NCI-H460 (cell line): ENCODE results near the gene SLC13A3. TPM values are rescaled to one million over a fixed set of nuclear protein-coding genes. Genes with fewer than 3 reads are reported as not detected.

Experiments
- DNase-seq: peaks from one replicate; pipeline ENCODE4 v3.0.0-alpha.2; 2016; ENCODE audit warnings: low read depth; ENCODE audit errors: extremely low read depth
- total RNA-seq: library from RNA; depleted of rRNA; stranded (reverse); fragments of >200 nt; shearing (Covaris generic); gene quantifications from 2 replicates; pipeline ENCODE4 v1.2.3, GENCODE V29; 2014

Gene SLC13A3
- total RNA-seq, 1 experiment from 2014 or later, result not detected

- no peak for DNase-seq
Measured at GRCh38 chr20:46637427-46638133, 13.7 kb downstream of the SLC13A3 start.

GRCh38 chr20:46637020-46637419, 14.2 kb downstream of the SLC13A3 start:
- no peak for DNase-seq

DNA sequence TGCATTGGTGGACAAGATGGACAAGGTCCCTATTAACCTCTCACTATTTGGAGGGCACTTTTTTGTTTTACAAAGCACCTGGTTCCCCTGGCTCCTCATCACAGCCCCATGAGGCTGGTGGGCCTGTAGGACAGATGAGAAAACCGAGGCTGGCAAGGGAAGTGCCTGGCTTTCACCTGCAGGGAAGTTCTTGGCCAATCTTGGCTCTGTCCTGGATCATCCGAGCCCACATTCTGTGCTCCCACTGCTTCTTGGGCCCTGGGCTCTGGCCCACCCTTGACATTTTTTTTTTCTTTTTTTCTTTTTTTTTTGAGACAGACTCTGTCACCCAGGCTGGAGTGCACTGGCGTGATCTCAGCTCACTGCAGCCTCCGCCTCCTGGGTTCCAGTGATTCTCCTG, 14.7 kb downstream of the SLC13A3 start:
- no peak for DNase-seq

- DNase-seq, result no peak
Measured at GRCh38 chr20:46635514-46636136, 15.6 kb downstream of the SLC13A3 start.

GRCh38 chr20:46634528-46634927, 16.7 kb downstream of the SLC13A3 start:
- DNase-seq, result no peak

DNA sequence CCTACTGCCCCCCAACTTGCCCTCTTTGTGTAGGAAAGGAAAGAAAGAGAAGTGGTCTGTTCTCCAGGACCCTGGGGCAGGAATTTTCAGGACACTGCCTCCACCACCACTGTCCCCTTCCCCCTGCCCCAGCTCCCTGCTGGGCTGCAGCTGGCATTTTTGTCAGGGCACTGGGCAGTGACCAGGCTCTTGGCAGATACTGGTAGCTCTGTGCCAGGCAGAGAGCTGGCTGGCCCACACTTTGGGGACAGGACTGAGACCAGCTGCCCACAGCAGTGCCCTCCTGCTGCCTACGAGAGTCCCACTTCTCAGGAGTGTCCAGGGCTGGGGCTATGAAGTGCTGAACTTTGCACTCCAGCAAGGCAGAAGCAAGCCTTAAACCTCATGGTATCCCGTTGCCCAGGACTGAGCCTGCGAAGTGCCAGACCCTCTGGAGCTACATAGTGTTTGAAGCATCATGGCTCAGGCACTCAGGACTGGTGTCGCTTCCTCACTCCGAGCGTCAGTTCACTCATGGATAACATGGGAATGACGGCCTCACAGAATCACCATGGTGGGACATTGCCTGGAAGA, 19.3 kb downstream of the SLC13A3 start:
- DNase-seq, result no peak

DNA sequence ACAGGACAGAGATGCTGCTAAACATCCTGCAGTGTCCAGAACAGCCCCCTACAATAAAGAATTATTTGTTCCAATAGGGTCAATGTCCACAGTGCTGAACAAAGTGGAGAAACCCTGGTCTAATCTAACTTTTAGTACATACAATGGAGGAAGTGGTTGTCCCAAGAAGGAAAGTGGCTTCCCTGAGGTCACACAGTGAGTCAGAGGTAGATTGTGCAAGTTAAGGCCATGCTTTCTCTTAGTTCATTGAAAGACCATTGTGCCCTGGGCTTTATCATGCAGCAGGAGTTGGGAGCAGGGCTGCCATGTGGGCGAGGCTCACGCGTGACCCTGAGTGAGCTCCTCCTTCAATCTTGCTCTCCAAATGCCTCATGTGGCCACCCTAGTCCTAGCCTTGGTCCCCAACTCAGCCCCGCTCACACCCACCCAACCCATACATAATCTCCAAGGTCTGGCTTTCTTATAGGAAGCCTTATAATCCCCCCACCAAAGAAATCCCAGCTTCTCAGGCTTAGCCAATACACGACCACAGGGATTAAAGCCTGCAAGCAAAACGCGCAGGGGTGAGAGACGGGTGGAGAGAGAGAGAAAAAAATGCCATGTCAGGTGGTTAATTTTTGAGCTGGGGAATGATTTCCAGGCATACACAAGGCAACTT, 19.9 kb downstream of the SLC13A3 start:
- DNase-seq, result no peak

DNA sequence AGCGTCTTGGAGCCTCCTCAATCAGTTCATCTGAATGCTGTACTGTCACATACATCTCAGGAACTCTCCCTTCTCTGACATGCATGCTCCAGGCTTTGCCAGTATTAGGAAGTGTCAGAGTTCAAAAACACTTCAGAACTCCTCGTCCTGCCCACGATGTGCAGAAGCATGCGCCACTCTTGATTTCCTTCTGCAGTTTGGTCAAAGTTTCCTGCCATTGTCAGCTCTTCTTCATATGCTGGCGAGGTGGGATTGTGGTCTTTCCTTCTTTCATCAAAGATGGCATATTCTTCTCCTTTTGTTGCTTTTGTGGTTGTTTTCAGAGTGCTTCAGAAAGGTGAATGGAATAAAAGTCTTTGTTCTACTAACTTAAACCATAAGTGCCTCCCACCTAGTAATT, 21.0 kb downstream of the SLC13A3 start:
- no peak for DNase-seq

- DNase-seq, result no peak
Measured at GRCh38 chr20:46629341-46629740, 21.9 kb downstream of the SLC13A3 start.

DNA sequence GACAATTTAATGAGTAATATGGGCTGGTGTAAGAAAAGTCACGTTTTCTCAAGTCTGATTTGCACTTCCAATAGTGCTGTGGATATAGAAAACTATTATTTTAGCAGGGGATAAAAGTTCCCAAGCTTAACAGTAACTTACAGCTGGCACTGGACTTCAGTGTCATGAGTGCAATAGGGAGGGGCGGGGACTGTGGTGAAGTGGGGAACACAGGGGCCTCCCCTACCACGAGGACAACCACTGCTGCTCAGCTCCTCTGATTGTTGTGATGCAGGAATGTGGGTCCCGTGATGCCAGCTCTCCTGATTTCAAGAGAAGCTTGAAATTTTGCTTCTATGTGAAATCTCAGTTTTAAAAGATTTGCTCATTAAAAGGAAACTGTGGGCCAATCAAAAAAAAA, 24.0 kb downstream of the SLC13A3 start:
- DNase-seq, result no peak

DNA sequence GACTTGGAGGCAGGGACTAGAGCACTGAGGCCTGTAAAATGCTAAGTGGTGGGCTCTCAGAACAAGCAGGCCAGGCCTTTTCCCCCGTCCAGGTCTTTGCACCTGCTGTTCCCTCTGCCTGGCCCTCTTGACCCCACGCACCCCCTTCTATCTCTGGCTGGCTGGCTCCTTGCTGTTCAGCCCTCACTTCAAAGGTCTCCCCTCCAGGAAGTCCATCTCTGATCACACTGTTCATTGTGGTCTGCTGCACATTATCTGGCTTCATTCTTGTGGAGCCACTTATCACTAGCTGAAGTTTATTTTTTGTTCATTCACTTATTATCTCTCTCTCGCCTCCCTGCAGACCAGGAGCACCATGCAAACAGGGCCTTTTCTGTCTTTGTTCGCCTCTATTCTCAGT, 24.5 kb downstream of the SLC13A3 start:
- DNase-seq, result no peak

- no peak for DNase-seq
Measured at GRCh38 chr20:46625875-46626373, 25.3 kb downstream of the SLC13A3 start.

DNA sequence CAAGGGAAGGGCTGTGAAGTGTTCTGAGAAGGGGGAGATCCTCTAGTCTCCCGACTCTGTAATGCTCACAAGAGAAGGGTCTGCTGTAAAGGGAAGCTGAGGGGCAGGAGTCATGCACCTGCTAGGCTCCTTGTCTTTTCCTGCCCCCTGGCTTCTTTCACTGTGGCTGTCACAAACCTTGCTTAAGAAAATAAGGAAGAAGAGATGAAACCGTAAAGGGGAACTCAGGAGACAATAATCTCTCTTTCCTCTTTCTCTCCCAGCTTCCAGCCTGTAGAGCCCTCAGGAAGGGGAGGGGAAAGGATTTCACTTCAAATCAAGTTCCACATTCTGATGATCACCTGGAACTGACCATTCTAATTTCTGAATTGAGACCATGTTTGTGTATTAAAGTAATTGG, 26.3 kb downstream of the SLC13A3 start:
- no peak for DNase-seq

GRCh38 chr20:46622165-46622564, 29.1 kb downstream of the SLC13A3 start:
- no peak for DNase-seq

GRCh38 chr20:46621492-46621891, 29.8 kb downstream of the SLC13A3 start:
- DNase-seq, result no peak

DNA sequence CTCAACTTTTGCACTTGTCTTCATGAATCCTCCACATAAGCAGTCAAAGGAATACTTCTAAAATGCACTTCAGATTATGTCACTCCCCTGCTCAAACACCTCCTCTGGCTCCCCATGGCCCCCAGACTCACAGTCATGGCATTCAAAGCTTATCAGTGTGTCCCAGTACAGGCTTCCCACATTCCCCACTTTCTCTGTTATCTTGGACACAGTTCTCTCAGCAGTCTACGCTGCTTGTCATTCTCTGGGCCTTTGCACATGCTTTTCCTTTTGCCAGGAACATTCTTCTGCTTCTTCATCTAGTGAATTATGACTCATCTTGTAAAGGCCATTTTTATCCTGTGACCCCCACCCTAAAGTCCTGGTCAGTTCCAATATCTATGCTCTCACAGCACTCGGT, 31.8 kb downstream of the SLC13A3 start:
- no peak for DNase-seq

DNA sequence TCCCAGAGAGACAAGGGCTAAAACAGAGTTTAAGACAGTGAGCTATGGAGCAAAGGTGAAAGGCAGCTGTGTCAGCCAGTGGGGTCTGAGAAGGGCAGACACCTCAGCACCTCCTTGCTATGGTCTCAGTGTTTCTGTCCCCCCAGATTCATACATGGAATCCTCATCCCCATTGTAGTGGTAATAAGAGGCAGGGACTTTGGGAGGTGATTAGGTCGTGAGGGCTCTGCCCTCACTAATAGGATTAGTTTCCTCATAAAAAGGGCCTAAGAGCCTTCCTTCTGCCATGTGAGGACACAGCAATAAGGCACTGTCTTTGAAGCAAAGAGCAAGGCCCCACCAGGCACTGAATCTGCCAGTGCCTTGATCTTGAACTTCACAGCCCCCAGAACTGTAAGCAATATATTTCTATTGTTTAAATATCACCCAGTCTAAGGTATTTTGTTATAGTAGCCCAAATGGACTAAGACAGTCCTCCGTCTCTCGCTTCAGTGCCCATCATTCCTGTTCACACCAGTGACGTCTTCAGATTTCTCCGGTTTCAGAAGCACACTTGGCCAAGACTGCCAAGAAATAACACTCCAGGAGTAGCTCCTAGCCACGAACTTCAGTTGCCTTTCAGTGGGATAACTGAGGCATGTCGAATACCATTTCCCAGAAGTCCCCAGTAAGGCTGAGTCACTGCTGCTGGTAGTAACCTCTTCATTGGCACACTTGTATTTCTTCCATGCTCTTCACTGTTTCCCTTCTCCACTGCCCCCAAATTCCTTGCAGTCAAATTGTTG, 32.8 kb downstream of the SLC13A3 start:
- no peak for DNase-seq

DNA sequence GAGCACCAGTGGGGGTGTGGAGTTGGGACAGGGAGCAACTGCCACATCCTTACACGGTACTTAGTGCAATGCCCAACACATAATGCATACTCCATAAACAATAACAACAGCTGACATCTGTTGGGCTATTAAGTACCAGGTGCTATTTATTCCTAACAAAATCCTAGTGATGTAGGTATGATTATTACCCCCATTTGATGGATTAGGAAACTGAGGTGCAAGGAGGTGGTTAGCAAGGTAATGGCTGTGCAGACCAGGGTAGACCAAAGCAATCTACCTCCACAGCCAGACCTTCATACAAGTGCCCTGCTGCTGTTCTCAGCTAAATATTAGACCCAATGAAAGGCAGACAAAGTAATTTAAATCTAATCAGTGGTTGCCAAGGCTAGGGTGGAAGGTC, 36.8 kb downstream of the SLC13A3 start:
- no peak for DNase-seq

GRCh38 chr20:46610145-46610544, 41.1 kb downstream of the SLC13A3 start:
- DNase-seq, result no peak

DNA sequence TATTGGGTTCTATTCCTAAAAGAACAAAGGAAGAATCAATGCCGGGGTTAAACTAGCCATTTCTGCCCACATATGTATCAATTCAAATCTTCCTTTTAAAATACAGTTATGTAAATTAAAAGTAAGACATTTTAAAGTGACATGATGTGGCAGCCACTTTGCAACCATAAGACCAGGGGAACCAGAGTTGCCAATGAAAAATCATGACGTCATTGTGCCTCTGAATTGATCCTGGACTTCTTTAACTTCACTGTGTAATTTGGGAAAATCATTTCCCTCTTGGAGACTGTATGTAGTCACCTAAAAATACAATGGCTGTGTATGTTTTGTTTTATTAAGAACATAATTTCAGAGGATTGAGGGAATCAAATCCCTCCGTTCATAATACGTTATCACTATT, 42.2 kb downstream of the SLC13A3 start:
- DNase-seq, result no peak
